MM.1S (cell line): ENCODE data around the gene CRACDL.

Experiments
- EZH2 ChIP-seq: fragments of 300-600 bp; sonication (generic); optimal IDR thresholded peaks from 2 replicates; pipeline ENCODE3; 2017; ENCODE audit warnings: low read depth, mild to moderate bottlenecking, antibody characterized with exemption, low read length, mixed read lengths
- EZH2phosphoT487 ChIP-seq: fragments of 300-600 bp; sonication (generic); IDR thresholded peaks from 2 replicates; pipeline ENCODE4 v1.6.1; 2018; ENCODE audit warnings: antibody characterized with exemption, low read length
- TF ChIP-seq, protein P1 (sequence below): fragments of 300-600 bp; sonication (generic); IDR thresholded peaks from 2 replicates; pipeline ENCODE4 v1.5.1; 2016; ENCODE audit warnings: antibody characterized with exemption, low read length, mixed read lengths

- TF ChIP-seq, protein P1, sequence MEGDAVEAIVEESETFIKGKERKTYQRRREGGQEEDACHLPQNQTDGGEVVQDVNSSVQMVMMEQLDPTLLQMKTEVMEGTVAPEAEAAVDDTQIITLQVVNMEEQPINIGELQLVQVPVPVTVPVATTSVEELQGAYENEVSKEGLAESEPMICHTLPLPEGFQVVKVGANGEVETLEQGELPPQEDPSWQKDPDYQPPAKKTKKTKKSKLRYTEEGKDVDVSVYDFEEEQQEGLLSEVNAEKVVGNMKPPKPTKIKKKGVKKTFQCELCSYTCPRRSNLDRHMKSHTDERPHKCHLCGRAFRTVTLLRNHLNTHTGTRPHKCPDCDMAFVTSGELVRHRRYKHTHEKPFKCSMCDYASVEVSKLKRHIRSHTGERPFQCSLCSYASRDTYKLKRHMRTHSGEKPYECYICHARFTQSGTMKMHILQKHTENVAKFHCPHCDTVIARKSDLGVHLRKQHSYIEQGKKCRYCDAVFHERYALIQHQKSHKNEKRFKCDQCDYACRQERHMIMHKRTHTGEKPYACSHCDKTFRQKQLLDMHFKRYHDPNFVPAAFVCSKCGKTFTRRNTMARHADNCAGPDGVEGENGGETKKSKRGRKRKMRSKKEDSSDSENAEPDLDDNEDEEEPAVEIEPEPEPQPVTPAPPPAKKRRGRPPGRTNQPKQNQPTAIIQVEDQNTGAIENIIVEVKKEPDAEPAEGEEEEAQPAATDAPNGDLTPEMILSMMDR = no peak
- TF ChIP-seq EZH2 (no peak), EZH2phosphoT487 (no peak)
These were observed 23.9 kb upstream of the CRACDL start for GRCh38 chr2:98959810-98960507.
